Measurements from ENCODE around the gene ZNF574. TPM values are rescaled to one million over a fixed set of nuclear protein-coding genes. Genes with fewer than 3 reads are reported as not detected.

The ZNF574 gene
- total and polyA plus RNA-seq, 2 donors (not counting 3 experiments of a cell fraction or from before 2014, with no cell fraction given): 13.6 to 15.3 TPM

GRCh38 chr19:42028304-42029216 is 47.4 kb upstream of the ZNF574 start:
- BruUV-seq (replicated peaks): no TSS peak
- no peaks in the 10 kb centered on the region for H3K4me1 ChIP-seq (ENCODE audit: control insufficient read depth, extremely low read depth, insufficient read depth, low read length)
- no peak overlapping the region for H3K9ac ChIP-seq (replicated peaks; ENCODE audit: extremely low read depth, insufficient read depth, low read length)
- no peak for TF ChIP-seq MYC (IDR thresholded peaks at IDR 0.05; ENCODE audit: low read depth, low read length)
- TF ChIP-seq POLR2AphosphoS5 (IDR thresholded peaks at IDR 0.05; ENCODE audit: insufficient read depth, low read depth, low read length): no peak
- TF ChIP-seq CTCF (IDR thresholded peaks at IDR 0.05; ENCODE audit: extremely low read depth in 1 of 2, insufficient read depth in 1 of 2, low read depth in 1 of 2, low read length in 2 of 2): peak; percentile 47 to 57
- no peak for TF ChIP-seq MAX (IDR thresholded peaks at IDR 0.05; ENCODE audit: insufficient read depth, insufficient read length)
- H3K79me2 ChIP-seq (ENCODE audit: control insufficient read depth, insufficient read depth, low read length): no peaks in the 10 kb centered on the region
- CTCF ChIA-PET: interaction anchor here (0.8 to 3.7 kb wide), 6 partner anchors 9 to 30 kb away, joined by 3 to 25 read pairs (median 4); no protein-coding TSS in a partner anchor
- no peaks in the 10 kb centered on the region for H4K20me1 ChIP-seq (replicated peaks; ENCODE audit: control insufficient read depth, extremely low read depth, insufficient read depth, low read length)
- dilution Hi-C loops (cut with MboI; ENCODE audit: extremely low pct_ligation_motif_present, low sequenced_read_pairs) (no loop called here), intact Hi-C loops (cut with micrococcal nuclease) (no loop called here)
- peaks cover 0 to 4% of the 10 kb centered on the region in 2 experiments for H3K27me3 ChIP-seq (ENCODE audit: control insufficient read depth in 2 of 2, insufficient read depth in 2 of 2, low read length in 2 of 2)
- FAIRE-seq (no peak), DNase-seq (ENCODE audit: low read depth, low spot score) (no peak)
- no peak overlapping the region for H3K4me2 ChIP-seq (ENCODE audit: insufficient read depth, low read length)
- no peaks in the 10 kb centered on the region for H3K9me3 ChIP-seq (replicated peaks; ENCODE audit: control insufficient read depth, insufficient read depth, low read length)
- H3K9me1 ChIP-seq (replicated peaks; ENCODE audit: control insufficient read depth, extremely low read depth, insufficient read depth, low read length): no peaks in the 10 kb centered on the region
- H3K4me3 ChIP-seq (replicated peaks in 1 of 3; ENCODE audit: insufficient read depth in 1 of 3, low read depth in 1 of 3, low read length in 3 of 3): no peak overlapping the region
- POLR2A ChIA-PET: no interaction called here
- no peak overlapping the region for H2AFZ ChIP-seq (ENCODE audit: low read depth, low read length)
- H3K27ac ChIP-seq (ENCODE audit: insufficient read depth, low read depth, low read length): no peak overlapping the region
- no peaks in the 10 kb centered on the region for H3K36me3 ChIP-seq (ENCODE audit: control insufficient read depth in 2 of 2, extremely low read depth in 1 of 2, insufficient read depth in 2 of 2, low read length in 2 of 2)

Measured in endothelial cell of umbilical vein (primary cell).